K562 (cell line): ENCODE measurements around the gene CASP9. TPM values are rescaled to one million over a fixed set of nuclear protein-coding genes. Genes with fewer than 3 reads are reported as not detected.
A peak's percentile ranks its signal among the peaks of the same experiment; 100 is the strongest.

Experiments
- ATF1 ChIP-seq, 2 experiments: fragments of 450-650 bp in 1 of 2; IDR thresholded peaks; 2 replicates each; pipeline ENCODE4 v1.6.1; 2016; ENCODE audit warnings: missing compliant biosample characterization in 1 of 2, missing genetic modification characterization in 1 of 2
- BCLAF1 ChIP-seq, 2 experiments: fragments of 450-650 bp in 1 of 2; IDR thresholded peaks; 2 replicates each; pipeline ENCODE4 v1.6.1; 2011 to 2017; ENCODE audit warnings: low read depth in 2 of 2, antibody characterized with exemption in 1 of 2, borderline replicate concordance in 1 of 2, low read length in 1 of 2, mild to moderate bottlenecking in 1 of 2, mixed read lengths in 1 of 2; ENCODE audit not compliant: control insufficient read depth in 1 of 2
- MEF2D ChIP-seq: conservative IDR thresholded peaks from 2 replicates; pipeline ENCODE4 v1.6.1; 2016; ENCODE audit warnings: low read depth, missing genetic modification characterization, missing compliant biosample characterization
- ZNF318 ChIP-seq, 2 experiments: fragments of 450-650 bp; IDR thresholded peaks; 2 replicates each; pipeline ENCODE4 v1.6.1; 2016; ENCODE audit warnings: mild to moderate bottlenecking in 2 of 2, borderline replicate concordance in 1 of 2, low read depth in 1 of 2, moderate library complexity in 1 of 2
- polyA plus RNA-seq, 8 experiments: library from polyadenylated mRNA; depleted of rRNA in 4 of 8; stranded (reverse) in 5 of 8; unstranded in 3 of 8; fragments of >200 nt; fragmentation: Nextera tagmentation in 2 of 8; fragmentation: Illumina TruSeq in 1 of 8; extraction: Ambion mirVana in 2 of 8; extraction: Trizol in 1 of 8; gene quantifications; 2 replicates each; pipeline versions ENCODE4 v1.2.1 to v1.2.3, GENCODE V29; 2011 to 2014; ENCODE audit warnings: inconsistent platforms in 1 of 8, missing spikeins in 1 of 8
- total RNA-seq, 7 experiments: library from RNA; depleted of rRNA in 6 of 7; stranded (reverse); fragments of >200 nt in 6 of 7; fragmentation: Illumina TruSeq in 2 of 7; extraction: Trizol in 2 of 7; gene quantifications; 2 replicates each; pipeline versions ENCODE4 v1.2.1 to v1.2.3, GENCODE V29; 2011 to 2021; ENCODE audit warnings: low replicate concordance in 1 of 7
- TF ChIP-seq, protein P1 (sequence below): fragments of 250-450 bp; sonication (Bioruptor Pico); IDR thresholded peaks from 2 replicates; pipeline ENCODE4 v1.5.0; 2022; ENCODE audit warnings: mild to moderate bottlenecking
- TF ChIP-seq, protein P2 (sequence below): fragments of 250-450 bp; sonication (Bioruptor Pico); IDR thresholded peaks from 2 replicates; pipeline ENCODE4 v1.4.0; 2020; ENCODE audit warnings: mild to moderate bottlenecking, moderate library complexity
- TF ChIP-seq, protein P3 (sequence below): fragments of 250-450 bp; sonication (Bioruptor Pico); IDR thresholded peaks from 2 replicates; pipeline ENCODE4 v1.6.1; 2021; ENCODE audit warnings: mild to moderate bottlenecking

Gene CASP9
- total and polyA plus RNA-seq, 9 of the 15 experiments (the other 6 are each of a cell fraction or from before 2014, with no cell fraction given): 10.8 to 54.1 (median 30.7) TPM

- peak; percentile 94 to 98; a peak in 3 of 4 replicates for TF ChIP-seq ZNF318 (IDR thresholded peaks at IDR 0.05; ENCODE audit: borderline replicate concordance in 1 of 2, low read depth in 1 of 2)
- TF ChIP-seq MEF2D (tag): peak; percentile 83
- TF ChIP-seq, protein P1, sequence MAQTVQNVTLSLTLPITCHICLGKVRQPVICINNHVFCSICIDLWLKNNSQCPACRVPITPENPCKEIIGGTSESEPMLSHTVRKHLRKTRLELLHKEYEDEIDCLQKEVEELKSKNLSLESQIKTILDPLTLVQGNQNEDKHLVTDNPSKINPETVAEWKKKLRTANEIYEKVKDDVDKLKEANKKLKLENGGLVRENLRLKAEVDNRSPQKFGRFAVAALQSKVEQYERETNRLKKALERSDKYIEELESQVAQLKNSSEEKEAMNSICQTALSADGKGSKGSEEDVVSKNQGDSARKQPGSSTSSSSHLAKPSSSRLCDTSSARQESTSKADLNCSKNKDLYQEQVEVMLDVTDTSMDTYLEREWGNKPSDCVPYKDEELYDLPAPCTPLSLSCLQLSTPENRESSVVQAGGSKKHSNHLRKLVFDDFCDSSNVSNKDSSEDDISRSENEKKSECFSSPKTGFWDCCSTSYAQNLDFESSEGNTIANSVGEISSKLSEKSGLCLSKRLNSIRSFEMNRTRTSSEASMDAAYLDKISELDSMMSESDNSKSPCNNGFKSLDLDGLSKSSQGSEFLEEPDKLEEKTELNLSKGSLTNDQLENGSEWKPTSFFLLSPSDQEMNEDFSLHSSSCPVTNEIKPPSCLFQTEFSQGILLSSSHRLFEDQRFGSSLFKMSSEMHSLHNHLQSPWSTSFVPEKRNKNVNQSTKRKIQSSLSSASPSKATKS: no peak
- TF ChIP-seq, protein P2, sequence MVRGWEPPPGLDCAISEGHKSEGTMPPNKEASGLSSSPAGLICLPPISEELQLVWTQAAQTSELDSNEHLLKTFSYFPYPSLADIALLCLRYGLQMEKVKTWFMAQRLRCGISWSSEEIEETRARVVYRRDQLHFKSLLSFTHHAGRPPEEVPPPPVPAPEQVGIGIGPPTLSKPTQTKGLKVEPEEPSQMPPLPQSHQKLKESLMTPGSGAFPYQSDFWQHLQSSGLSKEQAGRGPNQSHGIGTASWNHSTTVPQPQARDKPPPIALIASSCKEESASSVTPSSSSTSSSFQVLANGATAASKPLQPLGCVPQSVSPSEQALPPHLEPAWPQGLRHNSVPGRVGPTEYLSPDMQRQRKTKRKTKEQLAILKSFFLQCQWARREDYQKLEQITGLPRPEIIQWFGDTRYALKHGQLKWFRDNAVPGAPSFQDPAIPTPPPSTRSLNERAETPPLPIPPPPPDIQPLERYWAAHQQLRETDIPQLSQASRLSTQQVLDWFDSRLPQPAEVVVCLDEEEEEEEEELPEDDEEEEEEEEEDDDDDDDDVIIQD (CRISPR knock-in tag): no peak
- TF ChIP-seq ATF1 (CRISPR knock-in tag; IDR thresholded peaks at IDR 0.05): no peak
- peak; percentile 93 for TF ChIP-seq ATF1 (tag; IDR thresholded peaks at IDR 0.05)
- TF ChIP-seq BCLAF1 (IDR thresholded peaks at IDR 0.05; ENCODE audit: borderline replicate concordance in 1 of 2, control insufficient read depth in 1 of 2, low read depth in 2 of 2, low read length in 1 of 2): peak in 1 of 2 experiments; percentile 81; a peak in 1 of 4 replicates
- TF ChIP-seq, protein P3, sequence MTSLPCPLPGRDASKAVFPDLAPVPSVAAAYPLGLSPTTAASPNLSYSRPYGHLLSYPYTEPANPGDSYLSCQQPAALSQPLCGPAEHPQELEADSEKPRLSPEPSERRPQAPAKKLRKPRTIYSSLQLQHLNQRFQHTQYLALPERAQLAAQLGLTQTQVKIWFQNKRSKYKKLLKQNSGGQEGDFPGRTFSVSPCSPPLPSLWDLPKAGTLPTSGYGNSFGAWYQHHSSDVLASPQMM (CRISPR knock-in tag): no peak
Measured at GRCh38 chr1:15543589-15544568, 19.9 kb upstream of the CASP9 start (continued).
